Ectodermal cell (in vitro differentiated cells): Measurements from ENCODE around the gene BTBD7.

Experiments used
- H3K27ac ChIP-seq: 2 replicates; pipeline ENCODE4 v1.7.0; 2013; ENCODE audit warnings: mild to moderate bottlenecking, low read depth, low read length; ENCODE audit not compliant: insufficient read depth, poor library complexity, severe bottlenecking
- H3K27me3 ChIP-seq: 2 replicates; pipeline ENCODE4 v1.7.0; 2013; ENCODE audit warnings: mild to moderate bottlenecking, low read length; ENCODE audit not compliant: insufficient read depth, control insufficient read depth, poor library complexity, severe bottlenecking
- H3K36me3 ChIP-seq: one replicate; pipeline ENCODE4 v1.7.0; 2013; ENCODE audit warnings: low read length; ENCODE audit not compliant: control insufficient read depth, insufficient read depth
- H3K4me1 ChIP-seq: one replicate; pipeline ENCODE4 v1.7.0; 2013; ENCODE audit warnings: low read length; ENCODE audit not compliant: control insufficient read depth, insufficient read depth
- H3K4me3 ChIP-seq: 2 replicates; pipeline ENCODE4 v1.7.0; 2013; ENCODE audit warnings: low read depth, low read length, control low read depth; ENCODE audit not compliant: insufficient read depth
- H3K9me3 ChIP-seq: 2 replicates; pipeline ENCODE4 v1.7.0; 2013; ENCODE audit warnings: mild to moderate bottlenecking, low read length, moderate library complexity; ENCODE audit not compliant: control insufficient read depth
- WGBS, 2 experiments: methylation state at CpG; one replicate each; pipeline ENCODE4 v1.1.7; 2013; ENCODE audit warnings: missing lambda C conversion rate in 2 of 2; 5-methylcytosine and 5-hydroxymethylcytosine counted together

The BTBD7 gene

DNA sequence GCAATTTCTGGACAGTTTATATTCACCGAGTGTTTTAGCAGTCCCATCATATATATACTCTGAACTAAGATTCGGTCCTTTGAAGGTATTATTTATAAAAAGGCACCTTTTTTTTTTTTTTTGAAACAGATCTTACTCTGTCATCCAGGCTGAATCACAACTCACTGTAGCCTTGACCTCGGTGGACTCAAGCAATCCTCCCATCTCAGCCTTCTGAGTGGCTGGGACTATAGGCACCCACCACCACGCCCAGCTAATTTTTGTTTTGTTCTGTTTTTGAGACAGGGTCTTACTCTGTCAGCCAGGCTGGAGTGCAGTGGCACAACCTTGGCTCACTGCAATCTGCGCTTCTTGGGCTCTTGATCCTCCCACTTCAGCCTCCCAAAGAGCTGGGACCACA is 52.1 kb downstream of the BTBD7 start:
- 95 to 96% methylated on average over 3 to 5 of the region's 5 CpGs for WGBS, 2 experiments
- H3K4me3 ChIP-seq = no peak overlapping the region
- H3K9me3 ChIP-seq = no peaks in the 10 kb centered on the region
- H3K27me3 ChIP-seq = no peaks in the 10 kb centered on the region
- H3K4me1 ChIP-seq = no peaks in the 10 kb centered on the region
- H3K36me3 ChIP-seq = no peaks in the 10 kb centered on the region
- H3K27ac ChIP-seq = no peak overlapping the region

DNA sequence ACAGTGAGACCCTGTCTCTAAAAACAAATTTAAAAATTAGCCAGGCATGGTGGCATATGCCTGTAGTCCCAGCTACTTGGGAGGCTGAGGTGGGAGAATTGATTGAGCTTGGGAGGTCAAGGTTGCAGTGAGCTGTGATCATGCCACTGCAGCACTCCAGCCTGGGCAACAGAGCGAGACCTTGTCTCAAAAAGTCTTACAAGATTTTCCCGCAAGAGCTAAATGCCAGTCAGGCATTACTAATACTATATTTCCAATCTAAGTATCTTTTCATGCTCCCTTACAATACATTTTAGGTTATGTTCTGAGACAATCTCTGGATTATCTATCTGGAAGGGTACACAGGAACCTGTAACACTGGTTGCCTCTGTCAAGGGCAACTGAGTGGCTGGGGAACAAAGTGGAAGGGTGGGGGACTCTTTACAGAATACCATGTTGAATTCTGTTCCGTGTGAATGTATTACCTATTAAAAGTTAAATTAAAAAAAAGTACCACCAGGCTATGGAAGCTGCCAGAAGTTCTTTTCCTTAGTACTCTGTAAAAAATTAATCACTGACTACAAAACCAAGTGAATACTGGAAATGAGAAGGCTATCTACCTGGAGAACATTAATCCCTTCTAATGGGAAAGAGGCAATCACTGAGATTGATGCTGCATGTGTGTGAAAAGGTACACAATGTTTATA is 56.7 kb downstream of the BTBD7 start:
- H3K4me3 ChIP-seq = no peak overlapping the region
- H3K27ac ChIP-seq = no peak overlapping the region
- H3K9me3 ChIP-seq = no peaks in the 10 kb centered on the region
- no peaks in the 10 kb centered on the region for H3K27me3 ChIP-seq
- H3K4me1 ChIP-seq = no peaks in the 10 kb centered on the region
- H3K36me3 ChIP-seq = no peaks in the 10 kb centered on the region
- 89 to 90% methylated on average over 2 to 3 of the region's 3 CpGs for WGBS, 2 experiments

DNA sequence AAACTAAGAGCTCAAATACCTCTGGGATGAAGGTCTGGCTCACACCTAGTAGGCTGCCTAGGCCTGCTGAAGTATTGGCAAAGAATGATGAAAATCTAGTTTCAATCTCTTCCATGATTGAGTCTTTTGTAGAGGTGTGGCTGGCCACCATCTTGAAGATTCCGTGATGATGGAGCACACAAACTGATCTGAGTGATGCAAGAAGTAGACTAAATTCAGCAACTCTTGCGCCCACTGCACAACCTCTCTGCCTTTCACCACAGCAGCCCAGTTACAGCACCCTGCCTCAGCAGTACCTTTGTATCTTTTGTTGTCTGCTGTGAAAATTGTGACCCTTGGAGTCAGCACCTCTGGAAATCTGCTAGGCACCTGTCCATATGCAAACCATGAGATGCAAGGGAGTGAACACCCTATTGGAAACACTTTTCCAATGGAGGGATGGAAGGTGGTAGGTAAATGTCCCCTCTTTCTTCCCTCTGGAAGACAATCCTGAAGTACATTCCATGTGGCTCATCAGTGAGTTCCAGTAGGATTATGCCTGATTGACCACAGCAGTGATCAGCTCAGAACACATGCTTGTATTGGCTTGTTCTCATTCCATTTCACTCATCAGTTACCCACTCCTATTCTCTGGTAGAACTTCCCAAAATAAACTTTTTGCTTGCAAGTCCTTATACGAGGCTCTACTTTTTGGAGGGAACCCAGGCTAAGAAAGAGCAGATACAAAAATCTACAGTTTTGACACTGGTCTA is 58.6 kb downstream of the BTBD7 start:
- no peak overlapping the region for H3K27ac ChIP-seq
- 94 to 97% methylated on average over 3 of the region's 3 CpGs for WGBS, 2 experiments
- H3K27me3 ChIP-seq = no peaks in the 10 kb centered on the region
- no peak overlapping the region for H3K4me3 ChIP-seq
- H3K4me1 ChIP-seq = peaks cover 3% of the 10 kb centered on the region
- no peaks in the 10 kb centered on the region for H3K9me3 ChIP-seq
- no peaks in the 10 kb centered on the region for H3K36me3 ChIP-seq

DNA sequence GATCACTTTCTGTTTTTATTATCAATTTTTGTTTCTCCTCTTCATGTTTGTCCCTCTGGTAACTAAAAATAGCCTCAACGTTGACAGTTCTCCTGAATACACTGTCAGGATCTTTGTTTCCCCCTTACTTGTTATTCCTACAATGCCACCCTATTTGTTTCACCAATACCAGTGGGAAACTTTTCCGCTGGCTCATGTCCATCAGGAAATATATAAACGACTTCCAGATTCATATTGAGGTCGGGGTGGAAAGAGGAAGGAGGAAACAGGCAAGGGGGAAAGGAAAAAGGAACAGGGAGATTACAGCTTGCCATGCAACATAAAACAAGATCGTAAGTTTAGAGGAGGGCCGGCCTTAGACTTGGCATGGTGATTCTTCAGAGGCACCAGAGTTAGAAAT is 61.7 kb downstream of the BTBD7 start:
- 91 to 92% methylated on average over 6 of the region's 6 CpGs for WGBS, 2 experiments
- H3K4me1 ChIP-seq = peaks cover 3% of the 10 kb centered on the region

DNA sequence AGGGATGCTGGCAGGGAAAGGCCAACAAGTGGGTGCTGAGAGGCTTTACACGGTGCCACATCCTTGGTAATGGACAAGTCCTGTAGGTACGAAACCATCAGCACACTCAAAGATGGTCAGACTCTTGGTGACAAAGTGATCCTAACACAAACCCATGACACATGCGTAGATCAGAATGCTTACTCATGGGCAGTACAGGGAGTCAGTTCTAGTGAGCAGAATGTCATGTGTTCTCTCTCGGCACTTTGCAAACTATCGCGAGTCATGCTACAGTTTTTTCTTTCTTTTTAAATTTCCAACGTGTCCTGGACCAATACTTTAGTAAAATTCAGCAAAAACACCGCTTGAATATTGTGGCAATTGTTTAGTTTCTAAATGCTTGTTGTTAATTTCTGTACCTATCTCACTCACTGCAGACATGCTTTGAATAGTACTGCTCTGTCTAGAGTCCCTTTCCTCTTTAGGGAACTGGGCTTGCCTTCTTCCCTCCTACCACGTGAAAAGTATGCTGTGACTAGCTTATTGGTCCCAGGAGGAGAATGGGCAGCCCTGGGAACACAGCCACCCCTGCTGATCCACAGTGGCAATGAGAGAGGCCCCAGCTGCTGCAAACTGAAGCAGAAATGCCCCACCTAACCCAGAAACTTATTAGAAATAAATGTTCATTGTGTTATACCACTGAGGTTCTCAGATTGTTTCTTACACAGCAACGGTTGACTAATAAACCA is 63.3 kb downstream of the BTBD7 start:
- H3K27ac ChIP-seq = peak overlapping the region; percentile 62
- 85 to 89% methylated on average over 9 to 10 of the region's 10 CpGs for WGBS, 2 experiments
- no peak overlapping the region for H3K4me3 ChIP-seq
- no peaks in the 10 kb centered on the region for H3K9me3 ChIP-seq
- no peaks in the 10 kb centered on the region for H3K27me3 ChIP-seq
- H3K4me1 ChIP-seq = peaks cover 3% of the 10 kb centered on the region
- H3K36me3 ChIP-seq = no peaks in the 10 kb centered on the region

More for the DNA sequence above, 61.7 kb downstream of the BTBD7 start:
- H3K27ac ChIP-seq = no peak overlapping the region
- H3K4me3 ChIP-seq = no peak overlapping the region
- no peaks in the 10 kb centered on the region for H3K36me3 ChIP-seq
- H3K27me3 ChIP-seq = no peaks in the 10 kb centered on the region
- H3K9me3 ChIP-seq = no peaks in the 10 kb centered on the region

DNA sequence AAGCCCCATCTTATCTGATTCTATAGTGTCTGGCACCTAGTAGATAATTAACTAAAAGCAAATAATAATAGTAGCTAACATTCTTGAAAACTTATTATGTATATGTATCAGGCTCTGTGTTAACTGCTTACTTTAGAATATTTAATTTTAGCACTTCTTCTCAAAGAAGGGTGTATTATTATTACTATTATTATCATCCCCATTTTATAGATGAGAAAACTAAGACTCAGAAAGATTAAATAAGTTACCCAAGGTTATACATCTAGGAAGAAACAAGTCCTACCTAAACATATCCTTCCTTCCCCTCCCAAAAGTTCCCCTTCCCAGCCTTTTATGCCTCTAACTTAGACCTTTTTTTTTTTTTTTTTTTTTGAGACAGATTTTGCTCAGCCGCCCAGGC is 64.4 kb downstream of the BTBD7 start:
- H3K9me3 ChIP-seq = no peaks in the 10 kb centered on the region
- no peaks in the 10 kb centered on the region for H3K27me3 ChIP-seq
- H3K36me3 ChIP-seq = no peaks in the 10 kb centered on the region
- WGBS, 2 experiments = 93 to 100% methylated on average over 1 of the region's 1 CpG
- H3K27ac ChIP-seq = no peak overlapping the region
- peaks cover 3% of the 10 kb centered on the region for H3K4me1 ChIP-seq
- no peak overlapping the region for H3K4me3 ChIP-seq

DNA sequence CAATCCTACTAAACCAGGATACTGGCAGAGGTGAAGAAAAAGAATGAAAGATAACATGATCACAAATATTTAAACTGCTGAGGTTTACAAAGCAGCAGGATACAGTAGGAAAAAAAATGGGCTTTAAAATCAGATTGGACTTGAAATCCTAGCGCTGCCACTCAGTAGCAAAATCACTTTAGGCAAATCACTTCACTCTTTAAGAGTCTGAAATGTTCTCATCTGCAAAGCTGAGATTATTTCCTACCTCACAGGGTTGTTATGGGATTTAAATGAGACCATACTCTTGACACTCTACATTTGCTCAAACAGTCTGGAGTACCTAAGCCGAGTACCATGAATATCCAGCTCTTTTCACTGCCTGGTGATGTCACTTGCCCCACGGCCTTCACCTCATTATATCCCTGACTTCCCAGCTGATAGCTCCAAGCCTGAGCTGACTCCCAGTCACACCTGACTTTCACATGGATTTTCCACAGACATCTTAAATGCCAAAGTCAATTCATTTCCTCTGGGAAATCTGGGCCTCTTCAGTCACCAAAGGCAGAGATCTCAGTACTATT is 65.6 kb downstream of the BTBD7 start:
- Histone ChIP-seq H3K4me3 (no peak overlapping the region), H3K4me1 (peaks cover 3% of the 10 kb centered on the region), H3K9me3 (no peaks in the 10 kb centered on the region), H3K27me3 (no peaks in the 10 kb centered on the region), H3K27ac (no peak overlapping the region), H3K36me3 (no peaks in the 10 kb centered on the region)
- WGBS, 2 experiments = 91% methylated on average over 3 of the region's 3 CpGs

DNA sequence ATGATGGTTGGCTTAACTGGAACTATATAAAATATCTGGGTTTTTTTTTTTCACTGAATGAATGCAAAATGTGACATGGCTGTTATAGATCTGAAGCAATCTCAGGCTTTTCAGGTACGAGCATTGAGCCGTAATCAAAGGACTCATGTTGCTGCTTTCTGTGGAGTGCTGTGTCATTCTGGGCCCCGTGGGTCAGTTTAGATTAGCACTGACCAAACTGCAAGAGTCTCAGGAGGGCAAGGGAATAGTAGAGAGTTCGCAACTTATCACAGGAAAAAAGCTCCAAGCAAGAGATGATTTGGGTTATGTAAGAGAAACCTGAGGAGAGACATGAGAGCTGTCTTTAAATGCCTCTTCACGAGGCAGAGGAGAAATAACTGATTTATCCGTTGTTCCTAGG is 66.7 kb downstream of the BTBD7 start:
- H3K36me3 ChIP-seq = no peaks in the 10 kb centered on the region
- H3K9me3 ChIP-seq = no peaks in the 10 kb centered on the region
- H3K27me3 ChIP-seq = no peaks in the 10 kb centered on the region
- H3K27ac ChIP-seq = no peak overlapping the region
- peaks cover 3% of the 10 kb centered on the region for H3K4me1 ChIP-seq
- no peak overlapping the region for H3K4me3 ChIP-seq
- 86 to 92% methylated on average over 6 of the region's 6 CpGs for WGBS, 2 experiments

DNA sequence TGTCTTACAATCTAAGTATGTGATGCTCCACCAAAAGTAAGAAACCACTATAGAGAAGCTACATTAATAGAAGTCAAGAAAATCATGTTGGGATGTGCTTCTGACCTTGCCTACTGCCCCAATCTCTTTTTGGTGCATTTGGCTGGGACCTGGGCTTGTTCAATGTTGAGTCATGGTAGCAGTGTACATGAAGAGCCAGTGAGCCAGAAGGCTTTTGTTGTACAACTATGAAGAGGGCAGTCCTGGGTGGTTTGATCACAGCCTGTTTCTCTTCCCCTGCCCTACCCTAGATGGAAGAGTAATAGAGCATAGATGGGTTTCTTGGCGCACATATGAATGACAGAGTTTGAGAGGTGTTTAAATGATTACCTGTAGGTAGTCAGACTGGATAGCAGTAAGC is 69.4 kb downstream of the BTBD7 start:
- Histone ChIP-seq H3K9me3 (no peaks in the 10 kb centered on the region), H3K36me3 (no peaks in the 10 kb centered on the region), H3K4me1 (no peaks in the 10 kb centered on the region), H3K27me3 (no peaks in the 10 kb centered on the region), H3K4me3 (no peak overlapping the region), H3K27ac (no peak overlapping the region)
- WGBS, 2 experiments = 94 to 95% methylated on average over 1 of the region's 1 CpG

DNA sequence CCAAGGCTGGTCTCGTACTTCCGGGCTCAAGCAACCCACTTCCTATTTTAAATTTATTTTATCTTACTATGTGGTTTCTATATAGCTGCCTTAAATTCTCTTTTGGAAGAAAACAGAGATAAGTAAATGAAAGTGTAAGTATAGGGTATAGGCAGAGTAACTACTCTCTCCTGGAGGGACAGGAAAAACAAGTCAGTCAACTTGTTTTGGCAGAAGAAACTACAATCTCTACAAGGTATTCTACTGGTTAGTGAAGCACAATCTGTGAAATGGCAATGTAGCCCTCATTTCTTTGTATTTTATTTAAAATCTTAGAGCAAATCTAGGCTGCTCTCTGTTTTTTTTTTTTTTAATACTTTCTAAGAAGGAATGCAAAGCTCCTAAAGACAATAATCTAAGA is 70.4 kb downstream of the BTBD7 start:
- Histone ChIP-seq H3K27me3 (no peaks in the 10 kb centered on the region), H3K27ac (no peak overlapping the region), H3K36me3 (no peaks in the 10 kb centered on the region), H3K4me1 (no peaks in the 10 kb centered on the region), H3K4me3 (no peak overlapping the region), H3K9me3 (no peaks in the 10 kb centered on the region)
- 100% methylated on average over 2 of the region's 2 CpGs; no CpG with 5 or more reads in 1 of the 2 experiments for WGBS, 2 experiments
